Stimulated activated CD8-positive, alpha-beta memory T cell treated with anti-CD3 and anti-CD28 coated beads, Interleukin-7, amount 100 ng/mL, for 48 hours (primary cell): ENCODE data around the gene BABAM2.

Experiments
- DNase-seq, 2 donors: peaks; one replicate each; pipeline ENCODE4 v3.0.0-alpha.2; 2020; ENCODE audit warnings: low read depth in 1 of 2; ENCODE audit errors: extremely low read depth in 1 of 2

The BABAM2 gene

DNA sequence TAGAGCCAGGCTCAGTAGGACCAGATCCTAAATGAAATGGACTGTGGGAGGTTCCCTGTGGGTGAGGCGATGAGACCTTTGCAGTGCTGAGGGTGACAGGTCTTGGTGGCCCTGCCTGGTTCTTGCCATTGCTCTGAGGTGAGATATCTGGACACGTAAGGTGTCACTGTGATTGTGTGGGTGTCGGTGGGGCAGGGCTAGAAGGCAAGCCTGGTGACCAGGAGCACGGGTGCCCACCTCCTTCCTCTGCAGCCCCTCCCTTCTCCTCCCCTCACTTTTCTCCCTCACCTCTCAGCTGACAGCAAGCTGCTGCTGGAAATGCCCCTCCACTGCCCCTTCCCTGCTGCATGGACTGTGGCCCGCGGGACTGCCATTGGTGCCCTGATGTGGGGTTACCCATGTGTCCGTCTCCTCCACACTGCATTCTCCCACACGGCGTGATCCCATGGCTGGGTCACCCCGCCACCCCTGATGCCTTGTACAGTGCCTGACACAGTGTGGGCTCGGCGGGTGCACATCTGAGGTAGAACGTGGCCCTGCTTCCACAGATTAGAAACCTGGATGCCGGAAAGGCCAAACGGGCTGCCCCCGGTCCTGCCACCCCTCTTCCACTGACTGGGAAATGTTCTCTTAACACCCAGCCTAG is 446.6 kb downstream of the BABAM2 start:
- no peak for DNase-seq

DNA sequence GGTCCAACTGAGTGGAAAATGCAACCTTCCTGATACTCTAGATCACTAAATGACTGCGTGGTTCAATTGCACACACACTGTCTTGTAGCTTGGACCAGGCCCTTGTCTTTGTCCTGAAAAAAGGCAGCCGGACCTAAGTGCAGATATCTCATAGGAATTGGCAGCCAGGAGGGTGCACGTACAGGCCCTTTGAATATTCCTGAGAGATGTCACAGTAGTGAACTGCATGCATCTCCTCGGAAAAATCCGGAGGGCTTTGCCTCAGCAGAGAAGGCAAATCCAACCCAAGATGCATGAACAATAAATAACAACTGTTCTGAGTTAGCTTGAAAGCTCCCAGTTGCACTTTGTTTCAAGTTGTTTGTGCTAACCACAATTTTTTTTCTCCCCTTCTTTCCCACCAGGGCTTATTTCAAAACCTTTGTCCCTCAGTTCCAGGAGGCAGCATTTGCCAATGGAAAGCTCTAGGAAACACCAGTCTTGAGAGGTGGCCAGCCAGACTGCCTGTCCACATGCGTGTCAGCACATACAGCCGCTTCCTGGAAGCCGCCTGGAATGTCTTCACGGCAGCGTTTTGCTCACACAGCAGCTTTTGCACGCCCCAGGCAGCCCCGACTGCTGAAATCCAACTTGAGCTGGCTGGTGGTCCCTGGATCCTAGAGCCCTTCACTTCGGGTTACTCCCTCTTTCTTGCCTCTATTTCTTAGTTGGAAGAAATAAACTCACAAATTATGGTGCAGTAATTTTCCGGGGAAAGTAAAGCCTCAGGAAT is 447.7 kb downstream of the BABAM2 start:
- DNase-seq, result no peak

DNA sequence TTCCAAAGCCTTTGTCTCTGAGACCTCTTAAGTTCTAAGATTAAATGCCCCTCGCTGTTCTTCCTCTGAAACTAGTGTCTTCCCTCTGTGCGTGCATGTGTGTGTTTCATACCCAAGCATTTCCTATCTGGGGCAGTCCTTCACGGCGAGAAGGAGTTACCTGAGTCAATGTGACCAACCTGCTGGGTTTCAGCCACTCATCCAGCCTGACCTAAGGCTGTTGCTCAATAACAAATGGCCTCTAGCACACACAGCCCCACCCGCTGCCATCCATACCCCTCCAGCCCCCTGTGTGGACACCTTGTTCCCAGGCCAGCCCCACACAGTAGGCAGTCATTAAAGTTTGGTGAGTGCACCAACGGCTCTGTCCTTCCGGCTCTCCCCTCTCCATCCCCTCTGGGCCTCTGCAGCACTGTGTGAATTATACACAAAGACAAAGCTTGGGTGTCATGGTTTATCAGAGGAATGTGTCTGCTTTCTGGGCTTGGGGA is 448.3 kb downstream of the BABAM2 start:
- no peak for DNase-seq

DNA sequence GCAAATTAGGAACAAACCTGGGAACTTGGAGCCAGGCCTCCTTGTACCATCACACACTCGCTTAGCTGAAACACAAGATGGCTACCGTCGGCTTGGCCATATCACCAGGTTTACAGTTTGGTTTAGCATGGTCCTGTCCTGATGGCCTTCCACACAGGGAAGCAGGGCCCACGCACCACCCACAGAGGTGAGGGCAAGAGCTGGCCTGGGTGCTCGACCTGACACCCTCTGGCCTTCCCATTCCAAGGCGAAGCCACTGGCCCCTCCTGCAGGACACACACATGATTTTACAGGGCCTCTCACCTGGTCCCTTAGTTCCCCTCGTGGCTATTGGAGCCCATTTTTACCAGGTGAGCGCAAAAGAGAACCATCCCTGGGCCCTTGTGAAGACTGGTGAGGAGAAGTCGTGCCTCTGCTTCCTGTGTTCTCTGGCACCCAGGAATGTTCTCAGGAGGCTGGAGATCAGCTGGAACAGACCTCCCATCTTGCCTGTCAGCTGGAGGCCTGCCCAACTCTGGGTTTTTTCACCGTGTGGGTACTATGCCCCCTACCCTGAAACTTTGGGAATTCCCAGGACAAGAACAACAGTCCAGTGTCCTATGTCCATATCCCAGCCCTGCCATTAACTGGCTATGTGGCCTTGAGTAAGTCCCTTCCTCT is 449.1 kb downstream of the BABAM2 start:
- DNase-seq, result no peak

DNA sequence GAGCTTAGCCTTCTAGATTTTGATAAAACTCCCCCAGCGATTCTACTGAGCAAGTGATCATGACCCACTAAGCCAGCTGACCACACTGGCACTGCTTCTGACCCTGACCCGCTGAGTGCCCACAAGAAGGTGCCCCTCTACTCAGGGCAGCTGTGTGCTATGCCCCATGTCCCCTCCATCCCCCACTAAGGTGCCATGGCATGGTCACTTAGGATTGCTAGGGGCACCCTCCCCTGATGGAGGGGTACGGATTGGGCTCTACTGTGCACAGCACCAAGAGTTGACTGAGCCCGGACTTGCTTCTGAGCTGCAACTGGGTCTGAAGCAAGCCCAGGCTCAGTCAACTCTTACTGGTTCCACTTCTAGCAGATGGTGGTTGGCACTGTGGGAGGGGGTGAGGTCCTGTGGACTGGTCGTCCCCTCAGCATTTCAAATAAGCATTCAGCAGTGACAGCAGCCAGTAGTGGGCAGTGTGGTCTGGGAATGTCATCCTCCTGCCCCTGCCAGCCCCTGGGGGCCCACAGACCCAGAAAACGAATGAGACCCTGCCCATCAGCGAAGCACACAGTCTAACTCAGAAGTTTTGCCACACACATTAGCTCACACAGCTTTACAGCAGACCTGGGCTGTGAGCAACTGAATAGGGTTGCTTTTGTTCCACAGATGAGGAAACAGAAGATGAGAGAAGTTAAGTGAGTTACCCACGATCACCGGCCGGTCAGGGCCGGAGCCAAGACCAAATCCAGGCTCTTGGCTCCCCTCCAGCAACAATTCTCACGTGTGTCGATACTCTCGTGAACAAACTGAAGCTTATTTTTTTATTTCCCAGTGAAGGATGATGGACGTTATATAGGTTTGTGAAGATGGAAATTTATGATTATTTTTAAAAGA is 450.0 kb downstream of the BABAM2 start:
- DNase-seq, result no peak

DNA sequence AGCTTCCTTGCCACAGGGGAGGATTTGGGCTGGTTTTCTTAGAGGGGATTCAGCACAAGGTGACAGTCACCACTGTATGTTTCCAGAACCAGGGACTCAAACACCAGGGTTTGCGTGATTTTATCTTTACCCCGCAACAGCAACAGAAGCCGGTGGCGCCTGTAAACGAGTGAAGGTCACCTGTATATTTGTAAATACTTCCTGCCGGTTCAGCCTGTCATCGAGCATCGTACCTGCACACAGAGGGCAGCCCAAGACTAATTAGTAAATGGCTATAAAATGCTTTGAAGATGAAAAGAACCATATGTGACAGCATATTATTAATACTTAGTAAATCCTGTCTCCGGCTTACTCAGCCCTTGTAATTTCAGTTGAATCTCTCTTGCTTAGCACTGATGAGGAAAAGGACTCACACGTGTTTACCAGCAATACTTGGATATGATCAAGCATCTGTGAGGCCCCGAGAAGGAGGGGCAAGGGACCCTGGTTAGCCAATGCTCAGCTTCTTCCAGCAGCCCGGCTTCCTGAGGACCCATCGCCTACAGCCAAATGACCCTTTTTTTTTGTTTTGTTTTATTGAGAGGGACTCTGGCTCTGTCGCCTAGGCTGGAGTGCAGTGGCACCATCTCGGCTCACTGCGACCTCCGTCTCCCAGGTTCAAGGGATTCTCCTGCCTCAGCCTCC is 450.8 kb downstream of the BABAM2 start:
- DNase-seq, result no peak

DNA sequence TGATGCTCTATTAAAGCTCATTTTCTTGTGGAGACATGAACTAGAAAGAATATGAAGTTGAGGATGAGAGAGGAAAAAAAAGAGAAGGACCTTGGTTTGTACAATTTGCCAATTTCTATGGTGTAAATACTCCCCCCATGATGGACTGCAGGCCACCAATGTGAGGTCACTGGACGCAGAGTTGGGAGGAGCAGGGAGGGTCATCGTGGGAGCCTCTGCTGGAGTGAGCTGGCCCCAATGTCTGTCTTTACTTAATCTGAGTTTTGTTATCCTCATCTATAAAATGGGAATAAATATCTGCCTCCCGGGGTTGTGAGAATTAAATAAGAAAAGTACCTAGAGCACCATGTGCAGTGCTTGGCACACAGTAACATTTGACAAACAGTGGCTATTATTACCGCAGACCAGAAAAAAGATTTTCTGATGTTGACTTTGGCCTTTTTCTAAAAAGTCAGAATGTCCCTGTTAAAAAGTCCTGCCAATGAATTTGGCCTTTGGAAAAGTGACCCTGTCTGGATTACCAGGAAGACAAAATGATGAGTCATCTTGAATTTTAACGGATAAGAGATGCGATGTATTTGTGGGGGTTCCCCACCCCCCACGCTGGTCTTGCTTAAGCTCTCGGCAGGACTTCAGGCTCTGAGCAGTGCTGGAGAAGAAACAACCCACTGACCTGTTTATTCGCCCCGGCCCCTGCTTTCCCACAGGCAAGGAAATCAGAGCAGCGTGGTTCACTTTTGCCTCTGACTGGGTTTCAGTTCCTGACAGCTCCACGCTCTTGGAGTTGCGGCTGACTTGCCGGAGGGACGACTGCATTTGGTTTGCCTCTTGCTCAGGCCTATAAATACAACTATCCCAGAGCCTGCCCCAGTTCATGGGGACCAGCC is 451.8 kb downstream of the BABAM2 start:
- no peak for DNase-seq

DNA sequence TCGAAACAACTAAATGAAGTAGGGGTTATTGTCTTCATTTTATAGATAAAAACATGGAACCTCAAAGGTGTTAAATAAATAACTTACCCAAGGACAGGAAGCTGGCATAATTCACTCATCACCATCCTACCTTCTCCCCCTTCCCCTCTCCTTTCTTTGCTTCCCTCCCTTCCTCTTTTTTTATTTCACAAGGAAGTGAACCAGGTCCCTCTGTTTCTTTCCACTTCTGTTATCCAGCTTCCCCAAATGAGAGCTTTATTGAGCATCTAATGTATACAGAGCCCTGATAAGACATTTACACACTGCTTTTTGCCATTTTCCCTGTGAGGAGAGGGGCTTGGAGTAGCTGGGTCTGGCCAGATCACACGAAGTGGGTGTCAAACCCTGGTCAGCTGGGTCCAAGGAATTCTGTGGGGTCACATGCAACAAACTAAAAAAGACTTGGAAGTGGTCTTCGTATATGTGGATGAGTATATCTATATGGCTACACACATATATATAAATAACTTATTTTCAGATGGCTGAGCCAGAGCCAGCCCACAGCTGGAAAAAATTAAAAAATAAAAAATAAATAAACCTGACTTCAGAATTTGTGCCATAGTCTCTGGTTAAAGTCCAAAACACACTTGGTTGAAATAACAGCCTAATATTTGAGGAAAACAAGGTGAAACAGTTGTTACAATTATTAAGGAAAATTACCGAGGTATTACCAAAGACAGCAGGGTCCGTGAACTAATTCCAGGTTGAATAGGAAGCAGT is 452.8 kb downstream of the BABAM2 start:
- DNase-seq, result no peak

DNA sequence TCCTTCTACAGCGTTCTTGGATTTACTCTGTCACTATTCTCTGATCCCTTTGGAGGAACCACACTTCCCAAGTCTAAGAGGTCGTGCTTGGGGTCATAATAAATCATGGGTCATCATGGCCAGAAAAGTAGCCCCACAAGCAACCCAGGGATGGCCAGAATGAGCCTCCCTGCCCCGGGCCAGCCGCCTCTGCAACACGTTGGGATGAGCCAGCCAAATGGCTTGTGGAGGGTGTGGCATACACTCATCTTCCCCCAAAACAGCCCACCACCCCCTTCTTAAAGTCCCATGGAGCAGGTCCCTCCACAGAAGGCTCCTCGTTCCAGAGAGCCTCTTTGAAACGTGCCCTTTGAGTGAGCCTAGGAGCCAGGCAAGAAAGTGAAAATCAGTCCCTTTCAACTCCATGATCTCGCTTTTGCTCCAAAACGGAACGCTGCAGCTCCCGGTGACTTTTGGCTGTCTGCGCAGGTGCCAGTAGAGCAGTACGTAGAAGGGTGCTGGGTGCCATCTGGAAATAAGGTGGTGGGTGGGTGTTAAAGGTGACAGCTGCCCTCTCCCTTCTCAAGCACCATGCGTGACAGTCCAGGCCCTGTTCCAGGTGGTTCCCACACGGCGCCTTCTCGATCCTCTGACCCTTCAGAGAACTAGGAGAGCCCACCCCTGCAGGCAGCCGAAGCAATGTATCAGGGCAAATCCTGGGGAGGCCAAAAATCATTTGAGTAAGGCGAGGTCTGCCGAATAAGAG is 453.6 kb downstream of the BABAM2 start:
- no peak for DNase-seq

DNA sequence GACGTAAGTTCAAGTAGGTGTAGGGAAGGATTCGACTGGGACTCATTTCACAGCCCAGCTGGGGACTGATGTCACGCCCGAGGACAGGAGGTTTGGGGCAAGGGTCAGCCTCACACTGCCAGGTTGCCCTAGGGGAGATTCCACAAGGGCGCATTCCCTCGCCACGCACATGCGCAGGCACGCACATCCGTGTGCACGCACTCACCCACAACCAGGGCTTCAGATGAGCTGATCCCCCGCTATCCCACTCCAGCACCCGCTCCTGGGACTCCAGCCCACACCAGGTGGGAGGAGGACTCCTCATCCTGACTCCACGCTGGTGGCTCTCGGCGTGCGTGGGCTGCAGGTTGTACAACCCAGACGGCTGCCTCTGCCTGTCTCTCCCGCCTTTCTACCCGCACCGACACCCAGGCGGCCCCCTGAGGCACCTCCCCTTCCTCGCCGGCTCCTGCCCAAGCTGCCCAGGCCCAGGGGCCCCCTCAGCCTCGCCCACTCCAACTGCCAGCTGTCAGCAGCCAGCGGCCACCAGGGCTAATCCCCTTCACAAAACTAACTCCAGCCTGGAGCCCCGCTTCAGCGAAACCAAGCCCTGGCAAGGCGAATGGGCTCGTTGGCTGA is 454.3 kb downstream of the BABAM2 start:
- DNase-seq, result no peak

DNA sequence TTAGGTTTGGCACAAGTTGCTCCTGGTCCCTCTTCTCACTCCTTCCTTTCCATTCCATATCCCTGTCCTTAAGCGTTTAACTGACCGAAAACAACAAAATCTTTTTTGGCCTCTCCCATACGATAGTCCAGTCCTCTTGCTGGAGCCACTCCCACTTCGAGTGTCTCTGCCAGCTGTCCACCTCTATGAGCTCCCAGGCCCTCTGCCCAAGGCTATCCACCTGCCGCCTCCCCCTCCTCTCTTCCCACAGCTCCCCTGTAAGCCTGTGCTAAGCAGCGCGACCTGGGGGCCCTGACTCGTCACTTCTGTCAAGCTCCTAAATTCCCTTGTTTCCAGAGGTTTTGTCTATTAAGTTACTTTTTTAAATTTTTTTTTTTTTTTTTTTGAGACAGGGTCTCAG is 455.1 kb downstream of the BABAM2 start:
- DNase-seq, result no peak

DNA sequence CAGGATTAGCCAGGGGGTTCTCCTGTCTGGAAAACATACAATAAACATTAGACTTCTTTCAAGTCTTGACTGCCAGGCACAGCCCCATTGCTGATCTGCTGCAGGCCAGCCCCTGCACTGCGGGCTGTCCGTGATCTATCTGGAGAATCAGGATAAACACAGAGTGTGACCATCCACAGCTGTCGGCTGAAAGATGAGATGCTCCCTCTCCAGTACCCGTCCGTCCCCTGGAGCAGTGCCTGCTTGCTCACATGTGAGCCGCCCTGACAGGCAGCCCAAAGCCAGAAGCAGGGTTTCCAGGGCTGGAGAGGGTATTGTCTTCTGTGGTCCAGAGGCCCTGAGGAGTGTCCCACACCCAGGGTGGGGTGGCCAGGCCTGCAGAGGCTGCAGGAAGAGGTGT is 456.1 kb downstream of the BABAM2 start:
- no peak for DNase-seq

DNA sequence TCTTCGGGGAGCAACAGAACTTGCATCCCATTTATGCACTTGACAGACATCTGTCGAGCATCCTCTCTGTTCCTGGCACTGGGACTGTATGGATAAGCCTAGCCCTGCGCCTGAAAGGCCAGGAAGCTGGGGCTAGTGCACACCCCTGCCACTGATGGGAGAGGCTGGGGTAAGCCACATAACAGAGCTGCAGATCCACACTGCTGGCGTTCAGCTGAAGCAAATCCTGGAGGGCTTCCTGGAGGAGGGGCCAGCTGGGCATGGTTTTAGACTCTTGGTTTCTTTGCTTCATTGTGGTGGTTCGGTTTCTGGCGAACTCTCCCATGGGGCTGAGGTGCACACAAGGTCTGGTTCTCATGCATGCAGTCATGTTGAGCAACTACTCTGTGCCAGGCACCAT is 456.7 kb downstream of the BABAM2 start:
- DNase-seq, result no peak

DNA sequence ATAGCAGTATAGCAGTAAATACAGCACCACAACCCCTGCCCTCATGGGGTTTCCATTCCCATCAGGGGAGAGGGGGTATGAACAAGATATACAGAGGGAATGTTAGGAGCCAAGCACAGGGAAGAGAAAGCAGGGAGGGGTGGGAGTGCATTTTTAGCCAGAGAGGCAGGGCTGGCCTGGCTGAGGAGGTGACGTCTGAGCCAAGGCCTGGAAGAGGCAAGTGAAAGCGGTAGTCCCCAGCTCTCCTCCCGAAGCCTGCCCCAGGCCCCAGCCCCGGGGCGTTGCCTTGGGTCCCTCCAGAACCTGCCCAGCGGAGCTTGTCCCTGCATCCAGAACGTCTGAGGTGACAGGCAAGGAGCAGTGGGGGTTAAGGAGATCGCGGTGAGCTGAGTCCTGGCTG is 457.1 kb downstream of the BABAM2 start:
- no peak for DNase-seq

DNA sequence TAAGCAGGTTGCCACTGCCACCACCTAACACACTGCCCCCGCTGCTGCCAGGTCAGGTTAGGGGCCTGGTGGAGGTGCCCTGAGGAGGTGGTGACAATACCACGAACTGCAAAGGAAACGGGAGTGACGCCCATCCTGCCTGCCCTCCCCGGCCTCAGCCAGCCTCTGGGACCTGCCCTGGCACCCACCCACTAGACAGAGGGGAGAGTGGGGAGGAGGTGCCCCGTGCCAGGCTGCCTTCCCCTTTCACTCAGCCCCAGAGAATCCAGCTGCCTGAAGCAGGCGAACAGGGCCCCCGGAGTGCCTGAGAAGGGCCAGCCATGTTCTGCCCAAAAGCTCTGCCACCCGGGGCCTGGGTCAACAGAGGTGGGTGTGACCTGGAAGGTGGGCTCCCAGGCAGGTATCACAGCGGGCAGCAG is 457.6 kb downstream of the BABAM2 start:
- DNase-seq, result peak in 1 of 2 donors; percentile 67

DNA sequence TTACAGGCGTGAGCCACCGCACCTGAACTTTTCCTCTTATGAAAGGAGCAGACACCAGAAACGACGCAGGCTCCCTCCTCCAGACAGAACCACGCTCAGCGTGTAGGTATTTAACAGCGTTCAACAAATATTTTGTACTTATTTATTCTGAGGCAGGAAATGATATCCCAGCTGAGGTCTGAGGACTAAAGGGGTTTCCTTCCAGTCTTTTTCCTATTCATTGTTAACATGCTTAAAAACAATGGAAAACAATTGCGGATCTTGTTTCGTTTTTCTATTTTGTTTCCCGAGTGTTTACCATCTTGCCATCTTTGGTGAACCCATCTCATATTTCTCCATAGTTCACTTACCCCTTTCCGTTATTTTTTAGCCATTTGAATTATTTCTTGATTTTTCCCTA is 458.4 kb downstream of the BABAM2 start:
- DNase-seq, result no peak

DNA sequence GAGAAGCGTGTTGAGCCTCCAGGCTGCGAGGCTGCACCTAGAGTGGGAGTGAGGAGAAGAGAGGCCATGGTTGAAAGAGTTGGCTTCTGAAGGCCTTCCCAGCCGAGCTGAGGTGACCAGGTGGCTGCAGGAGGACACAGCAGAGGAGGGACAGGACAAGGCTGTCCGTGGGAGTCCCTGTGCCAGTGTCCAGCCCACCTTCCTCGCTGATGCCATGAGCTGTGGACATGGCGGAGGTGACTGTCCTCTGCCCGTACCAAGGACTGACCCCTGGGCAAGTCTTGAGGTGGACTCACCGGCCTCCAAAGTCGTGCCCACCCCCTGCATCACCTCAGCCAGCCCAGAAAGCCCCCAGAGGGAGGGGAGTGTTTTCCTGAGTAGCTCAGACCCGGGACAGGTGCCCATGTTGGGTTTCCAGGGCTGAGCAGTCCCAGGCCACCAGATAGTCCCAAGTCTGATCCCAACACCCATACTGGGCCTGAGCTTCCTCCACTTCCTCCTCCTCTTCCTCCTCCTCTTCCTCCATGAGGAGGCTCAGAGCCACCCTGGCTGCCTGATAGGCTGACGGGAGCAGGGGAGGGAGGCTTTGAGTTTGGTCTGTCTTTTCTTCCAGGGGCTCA is 459.1 kb downstream of the BABAM2 start:
- DNase-seq, result no peak
